ENCODE results near the gene TMTC4.

DNA sequence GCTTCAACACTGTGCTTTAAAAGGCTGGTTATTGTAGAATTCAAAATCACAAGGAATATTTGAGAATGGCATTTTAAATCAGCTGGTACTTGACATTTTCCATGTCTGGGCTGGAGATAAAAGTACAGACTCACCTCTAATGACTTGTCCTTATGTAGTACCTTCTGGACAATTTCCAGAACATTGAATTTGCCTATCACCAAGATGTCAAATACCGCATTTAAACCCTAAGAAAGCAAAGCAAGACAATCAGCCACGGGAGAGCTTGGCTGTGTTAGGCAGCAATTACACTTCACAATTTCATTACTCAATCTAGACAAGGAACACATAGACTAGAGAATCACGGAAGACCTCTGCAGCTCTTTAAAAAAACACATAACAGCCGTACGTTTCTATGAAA lies 36.8 kb downstream of the TMTC4 start:
- TF ChIP-seq, protein P1, sequence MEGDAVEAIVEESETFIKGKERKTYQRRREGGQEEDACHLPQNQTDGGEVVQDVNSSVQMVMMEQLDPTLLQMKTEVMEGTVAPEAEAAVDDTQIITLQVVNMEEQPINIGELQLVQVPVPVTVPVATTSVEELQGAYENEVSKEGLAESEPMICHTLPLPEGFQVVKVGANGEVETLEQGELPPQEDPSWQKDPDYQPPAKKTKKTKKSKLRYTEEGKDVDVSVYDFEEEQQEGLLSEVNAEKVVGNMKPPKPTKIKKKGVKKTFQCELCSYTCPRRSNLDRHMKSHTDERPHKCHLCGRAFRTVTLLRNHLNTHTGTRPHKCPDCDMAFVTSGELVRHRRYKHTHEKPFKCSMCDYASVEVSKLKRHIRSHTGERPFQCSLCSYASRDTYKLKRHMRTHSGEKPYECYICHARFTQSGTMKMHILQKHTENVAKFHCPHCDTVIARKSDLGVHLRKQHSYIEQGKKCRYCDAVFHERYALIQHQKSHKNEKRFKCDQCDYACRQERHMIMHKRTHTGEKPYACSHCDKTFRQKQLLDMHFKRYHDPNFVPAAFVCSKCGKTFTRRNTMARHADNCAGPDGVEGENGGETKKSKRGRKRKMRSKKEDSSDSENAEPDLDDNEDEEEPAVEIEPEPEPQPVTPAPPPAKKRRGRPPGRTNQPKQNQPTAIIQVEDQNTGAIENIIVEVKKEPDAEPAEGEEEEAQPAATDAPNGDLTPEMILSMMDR (IDR thresholded peaks at IDR 0.05), result no peak
- TF ChIP-seq POLR2A (IDR thresholded peaks at IDR 0.05), result no peak

All from breast epithelium (tissue), 3 donors.